Stimulated activated CD8-positive, alpha-beta memory T cell treated with anti-CD3 and anti-CD28 coated beads, Interleukin-15, amount 100 ng/mL, for 24 hours (primary cell): ENCODE results near the gene DENND10.
A peak's percentile ranks its signal among the peaks of the same experiment; 100 is the strongest.
"Not testable (repeated sequence)": the region's sequence is repeated elsewhere in the genome, so short reads cannot be mapped to it uniquely, and the experiment has no call there.

Experiments used
- DNase-seq: peaks from one replicate; pipeline ENCODE4 v3.0.0-alpha.2; 2020; ENCODE audit warnings: low read depth

Gene DENND10

GRCh38 chr10:119132521-119133345 is 28.8 kb downstream of the DENND10 start:
- no peak for DNase-seq

- DNase-seq: no peak
Measured at GRCh38 chr10:119133949-119134348, 30.0 kb downstream of the DENND10 start.

GRCh38 chr10:119135513-119135881 is 31.6 kb downstream of the DENND10 start:
- DNase-seq: no peak

- DNase-seq: no peak
Measured at GRCh38 chr10:119136084-119136483, 32.2 kb downstream of the DENND10 start.

- DNase-seq: not testable (repeated sequence)
Measured at GRCh38 chr10:119137878-119138277, 34.0 kb downstream of the DENND10 start.

- DNase-seq: no peak
Measured at GRCh38 chr10:119138346-119139306, 34.7 kb downstream of the DENND10 start.

- no peak for DNase-seq
Measured at GRCh38 chr10:119139464-119140067, 35.7 kb downstream of the DENND10 start.

GRCh38 chr10:119140603-119141245 is 36.8 kb downstream of the DENND10 start:
- DNase-seq: no peak

- DNase-seq: no peak
Measured at GRCh38 chr10:119143657-119144056, 39.7 kb downstream of the DENND10 start.

- no peak for DNase-seq
Measured at GRCh38 chr10:119149157-119149556, 45.2 kb downstream of the DENND10 start.

- no peak for DNase-seq
Measured at GRCh38 chr10:119149729-119150128, 45.8 kb downstream of the DENND10 start.

GRCh38 chr10:119151601-119152000 is 47.7 kb downstream of the DENND10 start:
- not testable (repeated sequence) for DNase-seq

- no peak for DNase-seq
Measured at GRCh38 chr10:119153041-119153440, 49.1 kb downstream of the DENND10 start.

- DNase-seq: no peak
Measured at GRCh38 chr10:119153661-119154060, 49.7 kb downstream of the DENND10 start.

- DNase-seq: no peak
Measured at GRCh38 chr10:119159332-119159731, 55.4 kb downstream of the DENND10 start.

GRCh38 chr10:119161680-119162451 is 58.0 kb downstream of the DENND10 start:
- DNase-seq: no peak

GRCh38 chr10:119162452-119163092 is 58.7 kb downstream of the DENND10 start:
- DNase-seq: no peak

- DNase-seq: peak; percentile 69
Measured at GRCh38 chr10:119165171-119166117, 61.5 kb downstream of the DENND10 start, which contains the start of gene SFXN4. TSS of gene SFXN4 (minus strand) at chr10:119165714. CDS start at chr10:119165647, 67 bp downstream.

GRCh38 chr10:119166118-119166500 is 62.2 kb downstream of the DENND10 start:
- no peak for DNase-seq
